B cell (primary cell): ENCODE results near the gene SHQ1.

Experiments
- CTCF ChIP-seq: fragments of 200-600 bp; IDR thresholded peaks from one replicate; pipeline ENCODE4 v1.8.0; 2022; ENCODE audit warnings: antibody characterized with exemption, mild to moderate bottlenecking
- EZH2 ChIP-seq: IDR thresholded peaks from 2 replicates; pipeline ENCODE4 v1.6.1; 2012; ENCODE audit warnings: borderline replicate concordance, low read depth, mild to moderate bottlenecking, moderate library complexity, low read length; ENCODE audit not compliant: insufficient read depth, poor library complexity, severe bottlenecking

GRCh38 chr3:72890166-72890925 is 42.1 kb upstream of the SHQ1 start:
- no peak for TF ChIP-seq CTCF
- TF ChIP-seq EZH2 = no peak
